Heart left ventricle (tissue), 13 donors: ENCODE results near the gene NIPBL.

Experiments used
- POLR2A ChIP-seq, 2 donors: fragments of 450-650 bp; IDR thresholded peaks; one replicate each; pipeline ENCODE4 v1.6.1; 2017; ENCODE audit warnings: antibody characterized with exemption in 2 of 2, mild to moderate bottlenecking in 2 of 2, moderate library complexity in 2 of 2
- TF ChIP-seq, protein P1 (sequence below), 12 donors: fragments of 200-600 bp; sonication (generic) in 4 of 12; IDR thresholded peaks; one replicate each; pipeline versions ENCODE4 v1.5.0 to v1.8.0; 2018 to 2022; ENCODE audit warnings: antibody characterized with exemption in 12 of 12, mild to moderate bottlenecking in 5 of 12
- donor health status: ischemic (EF 13 %, LVEDD 7.1; RV severe dilation, severe dysfunction).
- donor health status: DM: no; HTN: yes; CAD: no.
- donor health status: DM: no; HTN: no; CAD: no.
- donor health status: ischemic (EF 25% LVEDD 6.9; RV normal size, moderate dysfunction).
- donor health status: ischemic (EF 25% LVEDD 5.7; RV mildly dilated, moderate dysfunction).
- donor health status: ischemic (EF 35%, LVEDD 5.7; RV mildly dilated, moderate dysfunction).
- donor health status: nonischemic (EF 11% LVEDD 7.7; RV severe dilation, severe dysfunction).
- donor health status: DM: yes; HTN: yes; CAD: no.
- donor health status: PGD.
- donor health status: ischemic (EF 29% LVEDD 5.4; RV normal size, mild dysfunction).
- donor health status: nonischemic (EF 23%, LVEDD 6.1; RV moderate dilation, normal function).

DNA sequence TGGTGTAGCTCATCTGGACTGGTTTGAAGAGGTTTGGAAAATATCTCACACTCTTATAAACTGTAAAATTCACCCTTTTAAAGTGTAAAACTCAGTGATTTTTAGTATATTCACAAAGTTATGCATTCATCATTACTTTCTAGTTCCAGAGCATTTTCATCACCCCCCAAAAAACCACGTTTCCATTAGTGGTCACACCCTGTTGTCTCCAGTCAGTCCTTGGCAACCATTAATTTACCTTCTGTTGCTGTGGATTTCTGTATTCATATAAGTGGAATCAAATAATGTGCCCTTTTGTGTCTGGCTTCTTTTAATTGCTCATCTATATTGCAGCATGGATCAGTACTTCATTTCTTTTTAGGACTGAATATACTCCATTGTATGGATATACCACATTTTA is 18.4 kb downstream of the NIPBL start:
- TF ChIP-seq, protein P1, sequence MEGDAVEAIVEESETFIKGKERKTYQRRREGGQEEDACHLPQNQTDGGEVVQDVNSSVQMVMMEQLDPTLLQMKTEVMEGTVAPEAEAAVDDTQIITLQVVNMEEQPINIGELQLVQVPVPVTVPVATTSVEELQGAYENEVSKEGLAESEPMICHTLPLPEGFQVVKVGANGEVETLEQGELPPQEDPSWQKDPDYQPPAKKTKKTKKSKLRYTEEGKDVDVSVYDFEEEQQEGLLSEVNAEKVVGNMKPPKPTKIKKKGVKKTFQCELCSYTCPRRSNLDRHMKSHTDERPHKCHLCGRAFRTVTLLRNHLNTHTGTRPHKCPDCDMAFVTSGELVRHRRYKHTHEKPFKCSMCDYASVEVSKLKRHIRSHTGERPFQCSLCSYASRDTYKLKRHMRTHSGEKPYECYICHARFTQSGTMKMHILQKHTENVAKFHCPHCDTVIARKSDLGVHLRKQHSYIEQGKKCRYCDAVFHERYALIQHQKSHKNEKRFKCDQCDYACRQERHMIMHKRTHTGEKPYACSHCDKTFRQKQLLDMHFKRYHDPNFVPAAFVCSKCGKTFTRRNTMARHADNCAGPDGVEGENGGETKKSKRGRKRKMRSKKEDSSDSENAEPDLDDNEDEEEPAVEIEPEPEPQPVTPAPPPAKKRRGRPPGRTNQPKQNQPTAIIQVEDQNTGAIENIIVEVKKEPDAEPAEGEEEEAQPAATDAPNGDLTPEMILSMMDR (IDR thresholded peaks at IDR 0.05), result no peak
- TF ChIP-seq POLR2A (IDR thresholded peaks at IDR 0.05), result no peak
